CD14-positive monocyte (primary cell): ENCODE data around the gene KDM2A. TPM values are rescaled to one million over a fixed set of nuclear protein-coding genes. Genes with fewer than 3 reads are reported as not detected.

Source experiments
- DNase-seq, 3 donors: peaks; one replicate each; pipeline ENCODE4 v3.0.0-alpha.2; 2011 to 2022
- H2AFZ ChIP-seq: 2 replicates; pipeline ENCODE4 v1.6.0; 2012; ENCODE audit warnings: mild to moderate bottlenecking, low read depth, low read length, inconsistent platforms; ENCODE audit not compliant: insufficient read depth, poor library complexity, severe bottlenecking
- H3K27ac ChIP-seq, 2 donors: 1 replicate in 1 of 2; 2 replicates in 1 of 2; pipeline ENCODE4 v1.5.1; 2012 to 2013; ENCODE audit warnings: low read length in 2 of 2, control low read depth in 1 of 2, inconsistent platforms in 1 of 2, low read depth in 1 of 2, mild to moderate bottlenecking in 1 of 2
- H3K27me3 ChIP-seq, 2 donors: one replicate each; pipeline versions ENCODE4 v1.6.0 to v1.6.1; 2011 to 2013; ENCODE audit warnings: low read length in 2 of 2; ENCODE audit not compliant: control insufficient read depth in 2 of 2, insufficient read depth in 2 of 2
- H3K36me3 ChIP-seq, 2 donors: replicated peaks in 1 of 2; 1 replicate in 1 of 2; 2 replicates in 1 of 2; pipeline versions ENCODE4 v1.5.1 to v1.6.1; 2012 to 2013; ENCODE audit warnings: low read length in 2 of 2, control low read depth in 1 of 2, inconsistent platforms in 1 of 2, mild to moderate bottlenecking in 1 of 2; ENCODE audit not compliant: insufficient read depth in 2 of 2, control insufficient read depth in 1 of 2
- H3K4me1 ChIP-seq, 2 donors: 1 replicate in 1 of 2; 2 replicates in 1 of 2; pipeline versions ENCODE4 v1.5.1 to v1.6.1; 2012 to 2013; ENCODE audit warnings: low read length in 2 of 2, control low read depth in 1 of 2, inconsistent platforms in 1 of 2, mild to moderate bottlenecking in 1 of 2, moderate library complexity in 1 of 2; ENCODE audit not compliant: insufficient read depth in 2 of 2, control insufficient read depth in 1 of 2
- H3K4me2 ChIP-seq: replicated peaks from 2 replicates; pipeline ENCODE3; 2012; ENCODE audit warnings: low read length, moderate library complexity, mild to moderate bottlenecking; ENCODE audit not compliant: poor library complexity, severe bottlenecking; ENCODE audit errors: extremely low read depth
- H3K4me3 ChIP-seq, 3 experiments: fragments of 200-600 bp in 1 of 3; sonication (generic) in 1 of 3; replicated peaks in 1 of 3; 1 replicate in 2 of 3; 2 replicates in 1 of 3; pipeline ENCODE4 v1.5.1; 2011 to 2013; ENCODE audit warnings: low read length in 3 of 3, mild to moderate bottlenecking in 3 of 3, control low read depth in 2 of 3, low read depth in 2 of 3, inconsistent platforms in 1 of 3, moderate library complexity in 1 of 3
- H3K79me2 ChIP-seq: 2 replicates; pipeline ENCODE4 v1.6.0; 2012; ENCODE audit warnings: mild to moderate bottlenecking, control low read depth, inconsistent platforms, low read length, moderate library complexity; ENCODE audit not compliant: insufficient read depth
- H3K9ac ChIP-seq: 2 replicates; pipeline ENCODE4 v1.6.0; 2017; ENCODE audit warnings: low read length, mild to moderate bottlenecking; ENCODE audit not compliant: insufficient read depth, poor library complexity, severe bottlenecking
- H3K9me3 ChIP-seq, 2 donors: replicated peaks in 1 of 2; 1 replicate in 1 of 2; 2 replicates in 1 of 2; pipeline versions ENCODE4 v1.5.1 to v1.6.1; 2012 to 2013; ENCODE audit warnings: low read length in 2 of 2, control low read depth in 1 of 2; ENCODE audit not compliant: control insufficient read depth in 1 of 2, insufficient read depth in 1 of 2
- H4K20me1 ChIP-seq: 2 replicates; pipeline ENCODE4 v1.6.0; 2012; ENCODE audit warnings: mild to moderate bottlenecking, low read length, control low read depth, moderate library complexity; ENCODE audit not compliant: insufficient read depth
- H3K27ac Mint-ChIP-seq, 7 donors: one replicate each; pipeline ENCODE4 v1.8.0; 2020; ENCODE audit warnings: mild to moderate bottlenecking in 7 of 7, mixed read lengths in 7 of 7, moderate library complexity in 6 of 7, inconsistent platforms in 2 of 7
- H3K27me3 Mint-ChIP-seq, 3 donors: one replicate each; pipeline ENCODE4 v1.8.0; 2021 to 2022; ENCODE audit warnings: low read depth in 3 of 3, mild to moderate bottlenecking in 3 of 3, mixed read lengths in 3 of 3, moderate library complexity in 3 of 3, inconsistent platforms in 1 of 3
- H3K36me3 Mint-ChIP-seq, 2 donors: one replicate each; pipeline ENCODE4 v1.8.0; 2020; ENCODE audit warnings: mixed read lengths in 2 of 2, inconsistent platforms in 1 of 2, mild to moderate bottlenecking in 1 of 2
- H3K4me1 Mint-ChIP-seq: one replicate; pipeline ENCODE4 v1.8.0; 2020; ENCODE audit warnings: mild to moderate bottlenecking, mixed read lengths
- H3K4me3 Mint-ChIP-seq, 2 donors: one replicate each; pipeline ENCODE4 v1.8.0; 2020; ENCODE audit warnings: mild to moderate bottlenecking in 2 of 2, mixed read lengths in 2 of 2, moderate library complexity in 1 of 2
- H3K9me3 Mint-ChIP-seq, 7 donors: one replicate each; pipeline ENCODE4 v1.8.0; 2020 to 2022; ENCODE audit warnings: mixed read lengths in 7 of 7, mild to moderate bottlenecking in 6 of 7, moderate library complexity in 6 of 7, inconsistent platforms in 2 of 7
- WGBS: methylation state at CpG from one replicate; pipeline ENCODE4 v1.1.5; 2013; ENCODE audit warnings: missing lambda C conversion rate; ENCODE audit not compliant: insufficient coverage; 5-methylcytosine and 5-hydroxymethylcytosine counted together
- intact Hi-C, 2 donors: fragments of 100-400 bp; cut with micrococcal nuclease; formaldehyde crosslinking; loops; one replicate each; pipeline versions ENCODE4 v1.15.0 to v1.15.1; 2023
- polyA plus RNA-seq, 3 donors: library from polyadenylated mRNA; depleted of rRNA in 1 of 3; unstranded in 2 of 3; stranded (reverse) in 1 of 3; fragments of 300-500 nt in 2 of 3; fragments of >200 nt in 1 of 3; fragmentation: Illumina TruSeq in 2 of 3; gene quantifications; 1 replicate in 2 of 3; 2 replicates in 1 of 3; pipeline ENCODE4 v1.2.3, GENCODE V29; 2012 to 2021
- TF ChIP-seq, protein P1 (sequence below): fragments of 200-600 bp; IDR thresholded peaks from one replicate; pipeline ENCODE4 v1.8.0; 2022; ENCODE audit warnings: antibody characterized with exemption, mild to moderate bottlenecking

KDM2A gene
- polyA plus RNA-seq, 3 donors: 2.6 to 98.9 (median 3.9) TPM

DNA sequence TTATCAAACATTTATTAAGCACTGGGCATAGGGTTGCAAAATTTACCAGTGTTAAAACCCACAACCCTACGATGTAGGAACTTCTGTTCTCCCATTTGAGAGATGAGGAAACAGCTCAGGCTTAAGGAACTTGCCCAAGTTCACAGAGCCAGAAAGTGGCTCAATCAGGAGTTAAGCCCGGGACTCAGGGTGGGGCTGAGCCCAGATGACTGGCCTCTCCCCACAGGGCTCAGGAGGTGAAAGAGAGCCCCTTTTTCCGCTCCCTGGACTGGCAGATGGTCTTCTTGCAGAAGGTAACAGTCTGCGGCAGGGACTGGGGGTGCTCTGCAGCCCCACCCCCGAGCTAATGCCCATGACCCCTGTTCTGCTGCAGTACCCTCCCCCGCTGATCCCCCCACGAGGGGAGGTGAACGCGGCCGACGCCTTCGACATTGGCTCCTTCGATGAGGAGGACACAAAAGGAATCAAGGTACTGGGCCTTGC, 164.5 kb downstream of the KDM2A start:
- H3K9ac ChIP-seq: peak overlapping the region; percentile 55
- no peak overlapping the region for H2AFZ ChIP-seq
- peaks cover 92% of the 10 kb centered on the region for H3K79me2 ChIP-seq
- H3K4me2 ChIP-seq: peak overlapping the region; percentile 80
- Mint-ChIP-seq H3K27me3 (peaks cover 0 to 10% (median 4%) of the 10 kb centered on the region in 3 donors), H3K36me3 (peaks cover 73 to 91% of the 10 kb centered on the region in 2 donors), H3K4me3 (peak overlapping the region; percentile 80 to 91), H3K9me3 (peaks cover 0 to 2% (median 0%) of the 10 kb centered on the region in 7 donors), H3K27ac (peak overlapping the region; percentile 91 to 99 (median 95)), H3K4me1 (peaks cover 89% of the 10 kb centered on the region)
- peak; percentile 84 to 95 (median 92) for DNase-seq
- H3K4me1 ChIP-seq: peaks cover 98 to 100% of the 10 kb centered on the region in 2 donors
- no peaks in the 10 kb centered on the region for H3K9me3 ChIP-seq
- H3K27ac ChIP-seq: peak overlapping the region; percentile 92 to 99
- H3K36me3 ChIP-seq: peaks cover 74 to 80% of the 10 kb centered on the region in 2 donors
- TF ChIP-seq, protein P1, sequence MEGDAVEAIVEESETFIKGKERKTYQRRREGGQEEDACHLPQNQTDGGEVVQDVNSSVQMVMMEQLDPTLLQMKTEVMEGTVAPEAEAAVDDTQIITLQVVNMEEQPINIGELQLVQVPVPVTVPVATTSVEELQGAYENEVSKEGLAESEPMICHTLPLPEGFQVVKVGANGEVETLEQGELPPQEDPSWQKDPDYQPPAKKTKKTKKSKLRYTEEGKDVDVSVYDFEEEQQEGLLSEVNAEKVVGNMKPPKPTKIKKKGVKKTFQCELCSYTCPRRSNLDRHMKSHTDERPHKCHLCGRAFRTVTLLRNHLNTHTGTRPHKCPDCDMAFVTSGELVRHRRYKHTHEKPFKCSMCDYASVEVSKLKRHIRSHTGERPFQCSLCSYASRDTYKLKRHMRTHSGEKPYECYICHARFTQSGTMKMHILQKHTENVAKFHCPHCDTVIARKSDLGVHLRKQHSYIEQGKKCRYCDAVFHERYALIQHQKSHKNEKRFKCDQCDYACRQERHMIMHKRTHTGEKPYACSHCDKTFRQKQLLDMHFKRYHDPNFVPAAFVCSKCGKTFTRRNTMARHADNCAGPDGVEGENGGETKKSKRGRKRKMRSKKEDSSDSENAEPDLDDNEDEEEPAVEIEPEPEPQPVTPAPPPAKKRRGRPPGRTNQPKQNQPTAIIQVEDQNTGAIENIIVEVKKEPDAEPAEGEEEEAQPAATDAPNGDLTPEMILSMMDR: no peak
- H3K27me3 ChIP-seq: no peaks in the 10 kb centered on the region
- intact Hi-C loops: no loop called here
- H4K20me1 ChIP-seq: peaks cover 3% of the 10 kb centered on the region
- peak overlapping the region; percentile 27 to 83 (median 54) for H3K4me3 ChIP-seq
- WGBS: 32% methylated on average over 12 of the region's 13 CpGs

DNA sequence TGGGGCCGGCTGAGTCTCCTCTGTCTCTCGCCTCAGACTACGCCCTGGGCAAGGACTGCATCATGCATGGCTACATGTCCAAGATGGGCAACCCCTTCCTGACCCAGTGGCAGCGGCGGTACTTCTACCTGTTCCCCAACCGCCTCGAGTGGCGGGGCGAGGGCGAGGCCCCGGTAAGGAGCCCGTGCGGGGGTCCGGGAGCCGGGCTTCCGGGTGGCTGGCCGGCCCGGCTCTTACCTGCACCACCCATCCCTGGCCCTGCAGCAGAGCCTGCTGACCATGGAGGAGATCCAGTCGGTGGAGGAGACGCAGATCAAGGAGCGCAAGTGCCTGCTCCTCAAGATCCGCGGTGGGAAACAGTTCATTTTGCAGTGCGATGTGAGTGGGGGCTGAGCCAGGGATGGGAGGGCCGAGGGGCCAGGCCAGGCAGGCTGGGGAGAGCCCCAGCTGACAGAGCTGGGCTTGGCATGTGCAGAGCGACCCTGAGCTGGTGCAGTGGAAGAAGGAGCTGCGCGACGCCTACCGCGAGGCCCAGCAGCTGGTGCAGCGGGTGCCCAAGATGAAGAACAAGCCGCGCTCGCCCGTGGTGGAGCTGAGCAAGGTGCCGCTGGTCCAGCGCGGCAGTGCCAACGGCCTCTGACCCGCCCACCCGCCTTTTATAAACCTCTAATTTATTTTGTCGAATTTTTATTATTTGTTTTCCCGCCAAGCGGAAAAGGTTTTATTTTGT, 165.9 kb downstream of the KDM2A start:
- peak overlapping the region; percentile 91 to 100 (median 97) for H3K27ac Mint-ChIP-seq

More for the DNA sequence above, 165.9 kb downstream of the KDM2A start:
- peaks cover 60 to 68% of the 10 kb centered on the region in 2 donors for H3K36me3 ChIP-seq
- peak overlapping the region; percentile 92 to 99 for H3K27ac ChIP-seq
- H3K9me3 ChIP-seq: no peaks in the 10 kb centered on the region
- H3K79me2 ChIP-seq: peaks cover 86% of the 10 kb centered on the region
- peak overlapping the region; percentile 80 for H3K4me2 ChIP-seq
- Mint-ChIP-seq H3K36me3 (peaks cover 60 to 81% of the 10 kb centered on the region in 2 donors), H3K4me1 (peaks cover 80% of the 10 kb centered on the region), H3K27me3 (peaks cover 0 to 10% (median 6%) of the 10 kb centered on the region in 3 donors), H3K4me3 (peak overlapping the region; percentile 80 to 91), H3K9me3 (no peaks in the 10 kb centered on the region)
- TF ChIP-seq, protein P1: no peak
- peaks cover 11% of the 10 kb centered on the region for H4K20me1 ChIP-seq
- WGBS: 63% methylated on average over 35 of the region's 45 CpGs
- H3K9ac ChIP-seq: peak overlapping the region; percentile 93
- H2AFZ ChIP-seq: no peak overlapping the region
- no peak for DNase-seq
- H3K4me1 ChIP-seq: peaks cover 88 to 95% of the 10 kb centered on the region in 2 donors
- peak overlapping the region; percentile 25 to 83 (median 54) for H3K4me3 ChIP-seq
- intact Hi-C loops: loop anchor here in 1 of 2 donors (1.0 to 2.0 kb wide), 2 partner anchors 8 to 16 kb away; no protein-coding TSS in a partner anchor
- no peaks in the 10 kb centered on the region for H3K27me3 ChIP-seq
